Endothelial cell of umbilical vein (primary cell): ENCODE results near the gene XRCC2. TPM values are rescaled to one million over a fixed set of nuclear protein-coding genes. Genes with fewer than 3 reads are reported as not detected.

Experiments
- BruUV-seq: library from RNA; stranded (reverse); fragments of 400-500 nt; replicated peaks from 2 replicates; lab custom pipeline; 2021; lab: Mats Ljungman, UMichigan
- CTCF ChIA-PET: fragments of 300-600, 350-600 bp; sonication (Branson Sonifier 250); formaldehyde crosslinking; loops from one replicate; lab custom pipeline; 2021; ENCODE audit warnings: antibody characterized with exemption, inconsistent platforms; lab: Charles Lee
- POLR2A ChIA-PET: fragments of 300-600, 350-600 bp; sonication (Branson Sonifier 250); formaldehyde crosslinking; loops from one replicate; lab custom pipeline; 2021; ENCODE audit warnings: antibody characterized with exemption, inconsistent platforms; lab: Charles Lee
- DNase-seq: peaks from one replicate; pipeline ENCODE4 v3.0.0-alpha.2; 2011; ENCODE audit warnings: low read depth, low spot score
- FAIRE-seq: peaks from 2 replicates; lab custom pipeline; 2011; peaks lifted over from hg19 to GRCh38; lab: Jason Lieb, UNC
- H2AFZ ChIP-seq: 2 replicates; pipeline ENCODE4 v1.6.0; 2012; ENCODE audit warnings: low read depth, low read length, control low read depth, inconsistent platforms
- H3K27ac ChIP-seq: 2 replicates; pipeline ENCODE4 v1.5.1; 2011; ENCODE audit warnings: low read depth, mild to moderate bottlenecking, control low read depth, low read length, moderate library complexity; ENCODE audit not compliant: insufficient read depth
- H3K27me3 ChIP-seq, 2 experiments: 2 replicates each; pipeline versions ENCODE4 v1.6.0 to v1.6.1; 2011; ENCODE audit warnings: low read length in 2 of 2, mixed read lengths in 1 of 2; ENCODE audit not compliant: control insufficient read depth in 2 of 2, insufficient read depth in 2 of 2
- H3K36me3 ChIP-seq, 2 experiments: 2 replicates in 1 of 2; 3 replicates in 1 of 2; pipeline ENCODE4 v1.5.1; 2011; ENCODE audit warnings: low read length in 2 of 2, mild to moderate bottlenecking in 1 of 2, moderate library complexity in 1 of 2; ENCODE audit not compliant: control insufficient read depth in 2 of 2, insufficient read depth in 2 of 2; ENCODE audit errors: extremely low read depth in 1 of 2
- H3K4me1 ChIP-seq: 3 replicates; pipeline ENCODE4 v1.5.1; 2011; ENCODE audit warnings: mild to moderate bottlenecking, low read length; ENCODE audit not compliant: control insufficient read depth, insufficient read depth; ENCODE audit errors: extremely low read depth
- H3K4me2 ChIP-seq: 2 replicates; pipeline ENCODE4 v1.6.1; 2011; ENCODE audit warnings: low read length, control low read depth, mixed read lengths; ENCODE audit not compliant: insufficient read depth
- H3K4me3 ChIP-seq, 3 experiments: fragments of 200-600 bp in 1 of 3; sonication (generic), shearing (Covaris generic) in 1 of 3; replicated peaks in 1 of 3; 2 replicates each; pipeline ENCODE4 v1.5.1; 2011 to 2016; ENCODE audit warnings: control low read depth in 3 of 3, low read length in 3 of 3, mild to moderate bottlenecking in 2 of 3, inconsistent platforms in 1 of 3, low read depth in 1 of 3, moderate library complexity in 1 of 3; ENCODE audit not compliant: insufficient read depth in 1 of 3
- H3K79me2 ChIP-seq: 2 replicates; pipeline ENCODE4 v1.6.0; 2012; ENCODE audit warnings: low read length, inconsistent platforms; ENCODE audit not compliant: control insufficient read depth, insufficient read depth
- H3K9ac ChIP-seq: replicated peaks from 2 replicates; pipeline ENCODE3; 2011; ENCODE audit warnings: low read length, control low read depth; ENCODE audit not compliant: insufficient read depth; ENCODE audit errors: extremely low read depth
- H3K9me1 ChIP-seq: replicated peaks from 3 replicates; pipeline ENCODE4 v1.6.0; 2011; ENCODE audit warnings: mild to moderate bottlenecking, low read length; ENCODE audit not compliant: control insufficient read depth, insufficient read depth; ENCODE audit errors: extremely low read depth
- H3K9me3 ChIP-seq: replicated peaks from 2 replicates; pipeline ENCODE4 v1.5.1; 2012; ENCODE audit warnings: low read length, inconsistent platforms; ENCODE audit not compliant: control insufficient read depth, insufficient read depth
- H4K20me1 ChIP-seq: replicated peaks from 2 replicates; pipeline ENCODE3; 2011; ENCODE audit warnings: mild to moderate bottlenecking, low read length; ENCODE audit not compliant: control insufficient read depth, insufficient read depth; ENCODE audit errors: extremely low read depth
- EZH2 ChIP-seq: IDR thresholded peaks from 2 replicates; pipeline ENCODE4 v1.6.1; 2012; ENCODE audit warnings: borderline replicate concordance, low read depth, mild to moderate bottlenecking, moderate library complexity, low read length, inconsistent platforms; ENCODE audit not compliant: severe bottlenecking
- FOS ChIP-seq: IDR thresholded peaks from 2 replicates; pipeline ENCODE4 v1.6.1; 2011; ENCODE audit warnings: mild to moderate bottlenecking, low read length, moderate library complexity, borderline replicate concordance; ENCODE audit not compliant: insufficient read depth
- GATA2 ChIP-seq: IDR thresholded peaks from 2 replicates; pipeline ENCODE4 v1.7.0; 2011; ENCODE audit warnings: low read depth, mild to moderate bottlenecking, moderate library complexity, mixed read lengths, low read length; ENCODE audit not compliant: insufficient read length, insufficient read depth
- JUN ChIP-seq: IDR thresholded peaks from 2 replicates; pipeline ENCODE4 v1.6.1; 2011; ENCODE audit warnings: borderline replicate concordance, low read depth; ENCODE audit not compliant: insufficient read length, insufficient read depth
- MYC ChIP-seq: IDR thresholded peaks from one replicate; pipeline ENCODE4 v1.6.1; 2011; ENCODE audit warnings: mild to moderate bottlenecking, low read depth, low read length
- POLR2A ChIP-seq: IDR thresholded peaks from 2 replicates; pipeline ENCODE4 v1.6.1; 2012; ENCODE audit warnings: low read depth, mild to moderate bottlenecking, control low read depth, low read length
- POLR2AphosphoS5 ChIP-seq: IDR thresholded peaks from 2 replicates; pipeline ENCODE4 v1.6.1; 2012; ENCODE audit warnings: low read depth, mild to moderate bottlenecking, control low read depth, low read length, moderate library complexity; ENCODE audit not compliant: insufficient read depth
- dilution Hi-C: fragments of 300-500 bp; cut with MboI; formaldehyde crosslinking; loops from one replicate; pipeline ENCODE4 v1.15.0; 2019; ENCODE audit warnings: low sequenced_read_pairs; ENCODE audit not compliant: extremely low pct_ligation_motif_present
- intact Hi-C: fragments of 100-400 bp; cut with micrococcal nuclease; formaldehyde crosslinking; loops from one replicate; pipeline ENCODE4 v1.10.0; 2022
- polyA plus RNA-seq, 4 experiments: library from polyadenylated mRNA; depleted of rRNA in 3 of 4; stranded (reverse) in 3 of 4; unstranded in 1 of 4; fragments of >200 nt; gene quantifications; 2 replicates each; pipeline versions ENCODE4 v1.2.1 to v1.2.3, GENCODE V29; 2011 to 2012; ENCODE audit warnings: missing spikeins in 1 of 4
- total RNA-seq: library from RNA; stranded (reverse); gene quantifications from 2 replicates; pipeline ENCODE4 v1.2.3, GENCODE V29; 2021
- TF ChIP-seq, protein P1 (sequence below), 2 donors: IDR thresholded peaks; 1 replicate in 1 of 2; 2 replicates in 1 of 2; pipeline ENCODE4 v1.5.1; 2011; ENCODE audit warnings: low read length in 2 of 2, mild to moderate bottlenecking in 2 of 2, moderate library complexity in 2 of 2, control low read depth in 1 of 2, inconsistent platforms in 1 of 2, low read depth in 1 of 2; ENCODE audit not compliant: insufficient read depth in 1 of 2; ENCODE audit errors: extremely low read depth in 1 of 2
- TF ChIP-seq, protein P2 (sequence below): IDR thresholded peaks from 2 replicates; pipeline ENCODE4 v1.6.1; 2011; ENCODE audit not compliant: insufficient read depth, insufficient read length

XRCC2 gene
- total and polyA plus RNA-seq, 2 donors (not counting 3 experiments of a cell fraction or from before 2014, with no cell fraction given): 2.4 to 8.8 TPM

DNA sequence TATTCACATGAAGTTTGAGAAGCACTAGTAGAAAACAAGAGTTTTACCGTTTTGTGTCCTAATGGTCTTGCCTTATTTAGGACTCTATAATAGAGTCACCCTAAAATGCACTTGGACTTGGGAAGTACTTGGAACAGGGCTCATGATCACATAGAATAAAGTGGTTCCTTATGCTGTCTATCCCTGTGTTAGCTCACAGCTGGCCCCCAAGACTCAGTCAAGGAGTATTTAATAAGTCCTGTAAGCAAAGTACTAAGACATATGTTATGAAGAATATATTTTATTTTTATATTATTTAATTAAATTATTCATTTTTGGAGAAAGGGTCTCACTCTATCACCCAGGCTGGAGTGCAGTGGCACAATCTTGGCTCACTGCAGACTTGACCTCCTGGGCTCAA is 54.5 kb downstream of the XRCC2 start:
- Histone ChIP-seq H2AFZ (no peak overlapping the region), H4K20me1 (no peaks in the 10 kb centered on the region), H3K27me3 (no peaks in the 10 kb centered on the region), H3K4me2 (no peak overlapping the region), H3K4me3 (no peak overlapping the region), H3K27ac (no peak overlapping the region), H3K9ac (no peak overlapping the region), H3K79me2 (no peaks in the 10 kb centered on the region), H3K4me1 (no peaks in the 10 kb centered on the region), H3K36me3 (no peaks in the 10 kb centered on the region), H3K9me3 (no peaks in the 10 kb centered on the region), H3K9me1 (no peaks in the 10 kb centered on the region)
- ChIA-PET CTCF (no interaction called here), POLR2A (no interaction called here)
- no TSS peak for BruUV-seq
- FAIRE-seq (no peak), DNase-seq (no peak)
- intact Hi-C loops (no loop called here), dilution Hi-C loops (no loop called here)
- TF ChIP-seq POLR2AphosphoS5 (no peak), POLR2A (no peak), JUN (no peak), MYC (no peak), GATA2 (no peak), FOS (no peak), EZH2 (no peak)
- TF ChIP-seq, protein P1, sequence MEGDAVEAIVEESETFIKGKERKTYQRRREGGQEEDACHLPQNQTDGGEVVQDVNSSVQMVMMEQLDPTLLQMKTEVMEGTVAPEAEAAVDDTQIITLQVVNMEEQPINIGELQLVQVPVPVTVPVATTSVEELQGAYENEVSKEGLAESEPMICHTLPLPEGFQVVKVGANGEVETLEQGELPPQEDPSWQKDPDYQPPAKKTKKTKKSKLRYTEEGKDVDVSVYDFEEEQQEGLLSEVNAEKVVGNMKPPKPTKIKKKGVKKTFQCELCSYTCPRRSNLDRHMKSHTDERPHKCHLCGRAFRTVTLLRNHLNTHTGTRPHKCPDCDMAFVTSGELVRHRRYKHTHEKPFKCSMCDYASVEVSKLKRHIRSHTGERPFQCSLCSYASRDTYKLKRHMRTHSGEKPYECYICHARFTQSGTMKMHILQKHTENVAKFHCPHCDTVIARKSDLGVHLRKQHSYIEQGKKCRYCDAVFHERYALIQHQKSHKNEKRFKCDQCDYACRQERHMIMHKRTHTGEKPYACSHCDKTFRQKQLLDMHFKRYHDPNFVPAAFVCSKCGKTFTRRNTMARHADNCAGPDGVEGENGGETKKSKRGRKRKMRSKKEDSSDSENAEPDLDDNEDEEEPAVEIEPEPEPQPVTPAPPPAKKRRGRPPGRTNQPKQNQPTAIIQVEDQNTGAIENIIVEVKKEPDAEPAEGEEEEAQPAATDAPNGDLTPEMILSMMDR (IDR thresholded peaks at IDR 0.05; ENCODE audit: extremely low read depth in 1 of 2, insufficient read depth in 1 of 2, low read depth in 1 of 2, low read length in 2 of 2): no peak
- TF ChIP-seq, protein P2, sequence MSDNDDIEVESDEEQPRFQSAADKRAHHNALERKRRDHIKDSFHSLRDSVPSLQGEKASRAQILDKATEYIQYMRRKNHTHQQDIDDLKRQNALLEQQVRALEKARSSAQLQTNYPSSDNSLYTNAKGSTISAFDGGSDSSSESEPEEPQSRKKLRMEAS: no peak
